KMS-11 (cell line): Measurements from ENCODE around the gene MARF1.

ENCODE experiments used
- H2AFZ ChIP-seq: fragments of 200-600 bp; sonication (generic); 2 replicates; pipeline ENCODE4 v1.6.1; 2016; ENCODE audit warnings: antibody characterized with exemption, mixed run types, low read depth
- H3K27ac ChIP-seq: fragments of 200-600 bp; sonication (generic); 2 replicates; pipeline ENCODE4 v1.6.1; 2016; ENCODE audit warnings: mild to moderate bottlenecking, mixed run types
- H3K27me3 ChIP-seq: fragments of 200-600 bp; sonication (generic); 2 replicates; pipeline ENCODE4 v1.6.1; 2017; ENCODE audit warnings: mild to moderate bottlenecking, low read depth, mixed run types, moderate library complexity; ENCODE audit not compliant: insufficient read depth
- H3K36me3 ChIP-seq: fragments of 200-600 bp; sonication (generic); 2 replicates; pipeline ENCODE4 v1.6.1; 2017; ENCODE audit warnings: mild to moderate bottlenecking, mixed run types; ENCODE audit not compliant: insufficient read depth
- H3K4me1 ChIP-seq: fragments of 200-600 bp; sonication (generic); 2 replicates; pipeline ENCODE4 v1.6.1; 2016; ENCODE audit warnings: mild to moderate bottlenecking, low read depth, mixed run types; ENCODE audit not compliant: poor library complexity, severe bottlenecking
- H3K4me2 ChIP-seq: fragments of 200-600 bp; sonication (generic); 2 replicates; pipeline ENCODE4 v1.7.0; 2016; ENCODE audit warnings: mild to moderate bottlenecking, mixed run types
- H3K4me3 ChIP-seq: fragments of 200-600 bp; sonication (generic); IDR thresholded peaks from 2 replicates; pipeline ENCODE4 v1.6.1; 2017; ENCODE audit warnings: low read depth, low read length, mixed read lengths; ENCODE audit not compliant: insufficient read depth
- H3K79me2 ChIP-seq: fragments of 200-600 bp; sonication (generic); 2 replicates; pipeline ENCODE4 v1.6.1; 2016; ENCODE audit warnings: low read depth, mixed run types; ENCODE audit not compliant: insufficient read depth
- H3K9ac ChIP-seq: fragments of 200-600 bp; sonication (generic); 2 replicates; pipeline ENCODE4 v1.6.1; 2016; ENCODE audit warnings: mild to moderate bottlenecking, mixed run types
- H4K20me1 ChIP-seq: fragments of 200-600 bp; sonication (generic); 2 replicates; pipeline ENCODE4 v1.6.1; 2016; ENCODE audit warnings: mild to moderate bottlenecking, mixed run types; ENCODE audit not compliant: insufficient read depth
- CTCF ChIP-seq: fragments of 200-600 bp; sonication (generic); conservative IDR thresholded peaks from 2 replicates; pipeline ENCODE4 v1.6.1; 2017; ENCODE audit warnings: low read depth, mild to moderate bottlenecking, antibody characterized with exemption, low read length, moderate library complexity, mixed read lengths

MARF1 gene

DNA sequence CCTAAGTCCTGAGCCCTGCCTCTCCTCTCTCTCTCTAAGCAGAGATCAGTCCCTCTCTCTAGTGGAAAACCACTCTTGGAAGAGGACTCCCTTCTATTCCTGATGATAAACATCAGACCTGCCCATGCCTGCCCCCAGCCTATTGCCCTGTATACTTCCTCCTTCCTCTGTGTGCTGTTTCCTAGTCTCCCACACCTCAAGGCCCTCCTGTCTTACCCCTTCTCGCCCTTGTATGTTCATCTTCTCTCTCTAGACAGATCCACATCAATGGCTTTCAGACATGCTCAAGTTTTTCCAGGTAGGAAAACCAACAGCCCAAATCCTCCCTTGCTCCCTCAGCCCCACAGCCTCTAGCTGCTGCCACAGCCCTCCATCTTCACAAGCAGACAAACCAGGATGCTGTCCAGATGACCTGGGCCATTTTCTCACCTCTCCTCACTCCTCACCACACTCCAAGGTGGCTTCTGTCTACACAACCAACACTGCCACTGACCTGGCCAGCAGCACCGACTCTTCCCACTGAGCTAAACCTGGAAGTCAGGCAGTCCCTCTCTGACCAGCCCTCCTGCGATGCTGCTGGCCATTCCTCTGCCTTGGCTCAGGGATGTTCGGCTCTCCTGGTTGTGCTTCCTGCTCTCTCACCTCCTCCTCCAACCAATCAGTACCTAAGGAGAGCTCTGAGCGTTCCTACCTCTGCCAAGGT is 36.3 kb downstream of the MARF1 start:
- Histone ChIP-seq H2AFZ (no peak overlapping the region), H3K4me1 (no peaks in the 10 kb centered on the region), H3K4me2 (no peak overlapping the region), H3K4me3 (no peak overlapping the region), H4K20me1 (no peaks in the 10 kb centered on the region), H3K9ac (no peak overlapping the region), H3K27me3 (no peaks in the 10 kb centered on the region), H3K27ac (no peak overlapping the region), H3K79me2 (no peaks in the 10 kb centered on the region), H3K36me3 (no peaks in the 10 kb centered on the region)
- TF ChIP-seq CTCF, result no peak

DNA sequence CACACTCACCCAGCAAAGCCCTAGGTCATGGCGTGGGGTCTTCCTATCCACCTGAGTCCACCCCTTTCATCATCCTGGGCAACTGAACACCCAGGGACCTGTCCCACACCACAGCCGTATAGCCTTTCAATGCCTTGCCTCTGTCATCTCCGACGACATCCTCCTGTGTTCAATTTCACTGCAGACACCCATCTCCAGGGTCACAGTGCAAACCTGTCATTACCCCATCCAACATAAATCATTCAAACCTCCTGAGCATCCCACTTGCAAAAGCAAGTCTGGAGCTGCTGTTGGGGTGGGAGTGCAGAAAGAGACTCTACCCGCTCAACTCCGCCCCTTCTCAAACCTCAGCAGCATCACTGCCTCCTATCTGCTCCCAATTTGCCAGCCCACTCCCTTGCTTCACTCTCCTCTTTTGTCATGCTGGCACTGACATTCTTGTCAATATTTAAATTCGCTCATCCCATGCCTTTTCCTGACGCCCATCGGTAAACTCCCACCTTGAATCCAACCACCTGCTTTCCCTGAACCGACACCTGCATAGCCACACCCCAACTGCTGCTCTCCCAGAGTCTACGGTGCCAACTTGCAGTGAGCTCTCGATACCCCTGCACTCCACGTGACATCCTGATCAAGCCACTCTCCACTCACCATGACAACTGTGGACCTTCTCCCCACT is 37.0 kb downstream of the MARF1 start:
- no peaks in the 10 kb centered on the region for H3K4me1 ChIP-seq
- no peak overlapping the region for H3K4me3 ChIP-seq
- H4K20me1 ChIP-seq, result no peaks in the 10 kb centered on the region
- no peaks in the 10 kb centered on the region for H3K27me3 ChIP-seq
- no peak overlapping the region for H3K9ac ChIP-seq
- no peaks in the 10 kb centered on the region for H3K79me2 ChIP-seq
- no peak overlapping the region for H3K4me2 ChIP-seq
- no peaks in the 10 kb centered on the region for H3K36me3 ChIP-seq
- H3K27ac ChIP-seq, result no peak overlapping the region
- TF ChIP-seq CTCF, result no peak
- H2AFZ ChIP-seq, result no peak overlapping the region

- Histone ChIP-seq H3K9ac (no peak overlapping the region), H3K36me3 (no peaks in the 10 kb centered on the region; the same call in 1 of the 2 replicates), H3K4me2 (no peak overlapping the region), H3K79me2 (no peaks in the 10 kb centered on the region), H2AFZ (no peak overlapping the region), H3K27me3 (no peaks in the 10 kb centered on the region), H3K4me3 (no peak overlapping the region), H3K27ac (no peak overlapping the region), H3K4me1 (no peaks in the 10 kb centered on the region), H4K20me1 (no peaks in the 10 kb centered on the region)
- TF ChIP-seq CTCF, result no peak
These were observed 38.2 kb downstream of the MARF1 start for GRCh38 chr16:15604460-15605440.

GRCh38 chr16:15602285-15603044 is 40.5 kb downstream of the MARF1 start:
- H3K27me3 ChIP-seq, result no peaks in the 10 kb centered on the region
- TF ChIP-seq CTCF, result no peak
- H4K20me1 ChIP-seq, result no peaks in the 10 kb centered on the region
- no peak overlapping the region for H3K4me2 ChIP-seq
- no peaks in the 10 kb centered on the region for H3K79me2 ChIP-seq
- H3K4me1 ChIP-seq, result no peaks in the 10 kb centered on the region
- H3K9ac ChIP-seq, result no peak overlapping the region
- no peak overlapping the region for H2AFZ ChIP-seq
- no peak overlapping the region for H3K4me3 ChIP-seq
- H3K36me3 ChIP-seq, result no peaks in the 10 kb centered on the region; the same call in 1 of the 2 replicates
- no peak overlapping the region for H3K27ac ChIP-seq
